ENCODE results near the gene HTRA3.

HTRA3 gene

DNA sequence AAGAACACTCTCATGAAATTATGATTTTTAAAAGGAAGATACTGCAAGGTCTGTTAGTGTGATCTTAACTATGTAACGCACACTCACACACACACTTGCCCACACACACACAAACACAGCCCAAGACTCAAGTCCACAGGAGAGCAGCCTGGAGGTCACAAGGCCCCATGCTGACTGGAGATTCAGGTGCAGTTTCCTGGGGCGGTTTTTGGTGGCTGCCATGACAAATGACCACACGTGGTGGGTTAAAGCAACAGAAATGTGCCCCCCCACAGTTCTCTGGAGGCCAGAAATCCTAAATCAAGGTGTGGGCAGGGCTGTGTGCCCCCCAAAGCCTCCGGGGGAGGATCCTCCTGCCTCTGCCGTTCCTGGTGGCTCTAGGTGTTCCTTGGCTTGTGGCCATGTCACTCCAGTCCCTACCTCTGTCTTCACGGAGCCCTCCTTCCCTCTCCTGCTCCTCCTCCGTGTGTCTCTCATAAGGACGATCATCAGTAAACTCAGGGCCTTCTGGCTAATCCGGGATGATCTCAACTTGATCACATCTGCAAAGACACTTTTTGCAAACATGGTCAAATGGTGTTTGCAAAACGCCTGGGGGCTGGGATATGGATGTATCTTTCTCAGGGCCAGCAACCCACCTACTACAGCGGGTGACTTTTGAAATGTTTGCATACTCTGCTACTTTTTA, 9.7 kb upstream of the HTRA3 start:
- Histone ChIP-seq H3K27ac (ENCODE audit: insufficient read depth, low read length, poor library complexity, severe bottlenecking) (no peak overlapping the region), H3K4me1 (ENCODE audit: control insufficient read depth, insufficient read depth, low read length, poor library complexity, severe bottlenecking) (no peaks in the 10 kb centered on the region), H3K9me3 (ENCODE audit: control insufficient read depth, low read length) (no peaks in the 10 kb centered on the region), H3K36me3 (ENCODE audit: control insufficient read depth, insufficient read depth, low read length) (no peaks in the 10 kb centered on the region), H3K27me3 (replicated peaks; ENCODE audit: control insufficient read depth, insufficient read depth, low read length, poor library complexity, severe bottlenecking) (no peaks in the 10 kb centered on the region), H3K4me3 (ENCODE audit: insufficient read depth, low read depth, low read length, poor library complexity, severe bottlenecking) (no peak overlapping the region)
- DNase-seq: no peak

- Histone ChIP-seq H3K9me3 (ENCODE audit: control insufficient read depth, low read length) (no peaks in the 10 kb centered on the region), H3K36me3 (ENCODE audit: control insufficient read depth, insufficient read depth, low read length) (no peaks in the 10 kb centered on the region), H3K27ac (ENCODE audit: insufficient read depth, low read length, poor library complexity, severe bottlenecking) (no peak overlapping the region), H3K4me1 (ENCODE audit: control insufficient read depth, insufficient read depth, low read length, poor library complexity, severe bottlenecking) (no peaks in the 10 kb centered on the region), H3K4me3 (ENCODE audit: insufficient read depth, low read depth, low read length, poor library complexity, severe bottlenecking) (no peak overlapping the region), H3K27me3 (replicated peaks; ENCODE audit: control insufficient read depth, insufficient read depth, low read length, poor library complexity, severe bottlenecking) (no peaks in the 10 kb centered on the region)
- no peak for DNase-seq
These were observed 8.9 kb upstream of the HTRA3 start for GRCh38 chr4:8260656-8261111.

DNA sequence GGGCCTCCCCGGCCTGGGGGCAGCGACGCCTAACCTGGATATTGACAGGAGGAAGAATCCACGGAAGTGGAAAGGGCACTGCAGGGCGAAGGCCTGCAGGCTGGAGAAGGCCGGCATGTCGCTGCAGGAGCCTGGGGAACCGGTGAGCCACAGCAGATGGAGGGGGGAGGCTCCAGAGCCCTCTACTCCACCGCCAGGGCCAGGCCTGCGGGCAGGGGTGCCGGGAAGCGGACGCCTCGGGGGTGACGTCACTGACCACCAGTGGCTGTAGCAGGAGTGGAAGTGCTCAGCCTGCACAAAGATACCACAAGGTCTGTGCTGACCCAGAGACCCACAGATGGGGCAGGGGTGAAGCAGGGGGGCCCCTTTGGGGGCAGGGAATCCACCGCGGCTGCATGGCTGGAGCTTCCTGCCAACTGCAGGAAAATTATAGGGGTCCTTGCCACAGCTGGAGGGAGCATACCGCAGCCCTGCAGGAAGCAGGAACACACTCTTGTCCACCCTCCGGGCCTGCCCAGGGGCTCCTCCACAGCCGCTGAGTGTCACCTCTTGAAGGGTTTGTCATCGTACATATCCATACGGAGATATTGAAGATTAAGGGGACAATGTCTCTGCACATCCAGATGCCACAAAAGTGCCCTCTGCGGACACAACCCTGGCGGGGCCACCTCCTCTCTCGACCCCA, 7.6 kb upstream of the HTRA3 start:
- no peaks in the 10 kb centered on the region for H3K9me3 ChIP-seq (ENCODE audit: control insufficient read depth, low read length)
- H3K4me3 ChIP-seq (ENCODE audit: insufficient read depth, low read depth, low read length, poor library complexity, severe bottlenecking): no peak overlapping the region
- no peaks in the 10 kb centered on the region for H3K36me3 ChIP-seq (ENCODE audit: control insufficient read depth, insufficient read depth, low read length)
- DNase-seq: no peak
- no peaks in the 10 kb centered on the region for H3K4me1 ChIP-seq (ENCODE audit: control insufficient read depth, insufficient read depth, low read length, poor library complexity, severe bottlenecking)
- H3K27ac ChIP-seq (ENCODE audit: insufficient read depth, low read length, poor library complexity, severe bottlenecking): no peak overlapping the region
- H3K27me3 ChIP-seq (replicated peaks; ENCODE audit: control insufficient read depth, insufficient read depth, low read length, poor library complexity, severe bottlenecking): no peaks in the 10 kb centered on the region

GRCh38 chr4:8262637-8263322, 6.8 kb upstream of the HTRA3 start:
- Histone ChIP-seq H3K9me3 (ENCODE audit: control insufficient read depth, low read length) (no peaks in the 10 kb centered on the region), H3K4me1 (ENCODE audit: control insufficient read depth, insufficient read depth, low read length, poor library complexity, severe bottlenecking) (no peaks in the 10 kb centered on the region), H3K27me3 (replicated peaks; ENCODE audit: control insufficient read depth, insufficient read depth, low read length, poor library complexity, severe bottlenecking) (no peaks in the 10 kb centered on the region), H3K4me3 (ENCODE audit: insufficient read depth, low read depth, low read length, poor library complexity, severe bottlenecking) (no peak overlapping the region), H3K27ac (ENCODE audit: insufficient read depth, low read length, poor library complexity, severe bottlenecking) (no peak overlapping the region), H3K36me3 (ENCODE audit: control insufficient read depth, insufficient read depth, low read length) (no peaks in the 10 kb centered on the region)
- no peak for DNase-seq

- H3K27ac ChIP-seq (ENCODE audit: insufficient read depth, low read length, poor library complexity, severe bottlenecking): no peak overlapping the region
- H3K27me3 ChIP-seq (replicated peaks; ENCODE audit: control insufficient read depth, insufficient read depth, low read length, poor library complexity, severe bottlenecking): no peaks in the 10 kb centered on the region
- no peaks in the 10 kb centered on the region for H3K9me3 ChIP-seq (ENCODE audit: control insufficient read depth, low read length)
- no peak for DNase-seq
- H3K4me1 ChIP-seq (ENCODE audit: control insufficient read depth, insufficient read depth, low read length, poor library complexity, severe bottlenecking): no peaks in the 10 kb centered on the region
- H3K4me3 ChIP-seq (ENCODE audit: insufficient read depth, low read depth, low read length, poor library complexity, severe bottlenecking): no peak overlapping the region
- H3K36me3 ChIP-seq (ENCODE audit: control insufficient read depth, insufficient read depth, low read length): no peaks in the 10 kb centered on the region
These were observed 6.2 kb upstream of the HTRA3 start for GRCh38 chr4:8263397-8263796.

DNA sequence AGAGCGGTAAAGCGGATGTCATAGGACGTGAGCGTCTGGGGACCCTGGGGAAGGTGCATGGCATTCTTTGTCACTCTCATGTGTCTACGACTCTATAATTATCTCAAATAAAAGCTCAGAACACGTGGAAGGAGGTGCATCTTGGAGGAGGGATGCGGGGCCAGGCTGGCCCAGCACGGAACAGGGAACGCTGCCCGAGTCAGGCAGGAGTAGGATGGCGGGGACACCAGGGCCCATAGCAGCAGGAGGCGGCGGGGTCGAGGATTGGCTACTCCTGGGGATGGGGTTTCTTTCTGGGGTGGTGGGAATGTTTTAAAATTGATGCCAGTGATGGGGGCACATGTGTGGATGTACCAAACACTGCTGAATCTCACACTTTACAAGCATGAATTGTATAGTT, 5.4 kb upstream of the HTRA3 start:
- no peak for DNase-seq
- Histone ChIP-seq H3K9me3 (ENCODE audit: control insufficient read depth, low read length) (no peaks in the 10 kb centered on the region), H3K27ac (ENCODE audit: insufficient read depth, low read length, poor library complexity, severe bottlenecking) (no peak overlapping the region), H3K4me1 (ENCODE audit: control insufficient read depth, insufficient read depth, low read length, poor library complexity, severe bottlenecking) (no peaks in the 10 kb centered on the region), H3K4me3 (ENCODE audit: insufficient read depth, low read depth, low read length, poor library complexity, severe bottlenecking) (no peak overlapping the region), H3K36me3 (ENCODE audit: control insufficient read depth, insufficient read depth, low read length) (no peaks in the 10 kb centered on the region), H3K27me3 (replicated peaks; ENCODE audit: control insufficient read depth, insufficient read depth, low read length, poor library complexity, severe bottlenecking) (peaks cover under 1% of the 10 kb centered on the region)

GRCh38 chr4:8265171-8265929, 4.2 kb upstream of the HTRA3 start:
- H3K4me1 ChIP-seq (ENCODE audit: control insufficient read depth, insufficient read depth, low read length, poor library complexity, severe bottlenecking): no peaks in the 10 kb centered on the region
- peaks cover 6% of the 10 kb centered on the region for H3K27me3 ChIP-seq (replicated peaks; ENCODE audit: control insufficient read depth, insufficient read depth, low read length, poor library complexity, severe bottlenecking)
- H3K4me3 ChIP-seq (ENCODE audit: insufficient read depth, low read depth, low read length, poor library complexity, severe bottlenecking): no peak overlapping the region
- no peak overlapping the region for H3K27ac ChIP-seq (ENCODE audit: insufficient read depth, low read length, poor library complexity, severe bottlenecking)
- H3K36me3 ChIP-seq (ENCODE audit: control insufficient read depth, insufficient read depth, low read length): no peaks in the 10 kb centered on the region
- H3K9me3 ChIP-seq (ENCODE audit: control insufficient read depth, low read length): no peaks in the 10 kb centered on the region
- DNase-seq: no peak

DNA sequence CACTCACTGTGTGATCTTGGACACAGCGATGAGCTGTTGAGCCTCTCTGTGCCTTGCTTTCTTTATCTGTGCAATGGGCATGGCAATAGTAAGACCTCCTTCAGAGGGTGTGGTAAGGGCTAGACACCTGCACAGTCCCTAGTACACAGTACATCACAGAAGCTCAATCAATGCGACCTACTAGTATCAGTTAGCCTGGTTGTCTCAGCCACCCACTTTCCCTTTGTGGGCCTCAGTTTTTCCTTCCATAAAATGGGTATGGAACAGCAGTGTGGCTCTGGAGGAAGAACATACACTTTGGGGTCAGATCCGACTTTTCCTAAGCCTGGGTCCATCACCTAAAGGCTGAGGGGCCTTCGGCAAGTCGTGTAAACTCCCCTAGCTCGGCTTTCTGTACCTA, 3.5 kb upstream of the HTRA3 start:
- Histone ChIP-seq H3K4me3 (ENCODE audit: insufficient read depth, low read depth, low read length, poor library complexity, severe bottlenecking) (no peak overlapping the region), H3K27ac (ENCODE audit: insufficient read depth, low read length, poor library complexity, severe bottlenecking) (no peak overlapping the region), H3K4me1 (ENCODE audit: control insufficient read depth, insufficient read depth, low read length, poor library complexity, severe bottlenecking) (no peaks in the 10 kb centered on the region), H3K36me3 (ENCODE audit: control insufficient read depth, insufficient read depth, low read length) (no peaks in the 10 kb centered on the region), H3K9me3 (ENCODE audit: control insufficient read depth, low read length) (no peaks in the 10 kb centered on the region), H3K27me3 (replicated peaks; ENCODE audit: control insufficient read depth, insufficient read depth, low read length, poor library complexity, severe bottlenecking) (peaks cover 13% of the 10 kb centered on the region)
- no peak for DNase-seq

DNA sequence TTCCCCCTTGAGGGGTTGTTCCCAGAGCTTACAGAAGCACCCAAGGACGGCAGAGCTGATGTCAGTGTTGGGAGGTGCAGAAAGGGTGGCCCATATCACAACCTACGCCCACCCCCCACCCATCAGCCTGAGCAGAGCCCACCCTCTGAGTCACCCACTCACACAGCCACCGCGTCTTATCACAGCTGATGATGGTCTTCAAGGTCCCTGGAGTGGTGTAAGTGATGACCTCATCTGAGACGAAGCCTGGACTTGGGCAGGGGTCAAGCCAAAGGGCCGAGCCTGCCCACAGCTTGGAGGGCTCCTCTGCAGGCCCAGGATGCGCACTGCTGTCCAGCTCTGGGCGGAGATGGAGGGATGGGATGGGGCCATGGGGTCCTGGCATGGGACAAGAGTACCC, 3.0 kb upstream of the HTRA3 start:
- DNase-seq: no peak
- H3K36me3 ChIP-seq (ENCODE audit: control insufficient read depth, insufficient read depth, low read length): no peaks in the 10 kb centered on the region
- no peaks in the 10 kb centered on the region for H3K9me3 ChIP-seq (ENCODE audit: control insufficient read depth, low read length)
- no peak overlapping the region for H3K4me3 ChIP-seq (ENCODE audit: insufficient read depth, low read depth, low read length, poor library complexity, severe bottlenecking)
- H3K27me3 ChIP-seq (replicated peaks; ENCODE audit: control insufficient read depth, insufficient read depth, low read length, poor library complexity, severe bottlenecking): peaks cover 14% of the 10 kb centered on the region
- no peak overlapping the region for H3K27ac ChIP-seq (ENCODE audit: insufficient read depth, low read length, poor library complexity, severe bottlenecking)
- H3K4me1 ChIP-seq (ENCODE audit: control insufficient read depth, insufficient read depth, low read length, poor library complexity, severe bottlenecking): no peaks in the 10 kb centered on the region
